Hepatocyte (in vitro differentiated cells): Measurements from ENCODE around the gene ATRAID.

Experiments
- CTCF ChIP-seq: fragments of 200-600 bp; sonication (generic); IDR thresholded peaks from 2 replicates; pipeline ENCODE4 v1.5.1; 2016; ENCODE audit warnings: antibody characterized with exemption, mild to moderate bottlenecking; ENCODE audit not compliant: poor library complexity
- EZH2 ChIP-seq: fragments of 200-600 bp; sonication (generic); IDR thresholded peaks from 2 replicates; pipeline ENCODE4 v1.6.1; 2016; ENCODE audit warnings: antibody characterized with exemption, mild to moderate bottlenecking, borderline replicate concordance

GRCh38 chr2:27236136-27236535 is 24.3 kb downstream of the ATRAID start:
- TF ChIP-seq CTCF (no peak), EZH2 (no peak)
